HG02763 (cell line): ENCODE data around the gene FOSL1.

Experiments
- ATAC-seq: cut with Tn5 transposase; IDR thresholded peaks from one replicate; pipeline ENCODE4 v1.9.1; 2021; ENCODE audit warnings: mild to moderate bottlenecking, moderate library complexity; ENCODE audit not compliant: unreplicated experiment

Gene FOSL1

DNA sequence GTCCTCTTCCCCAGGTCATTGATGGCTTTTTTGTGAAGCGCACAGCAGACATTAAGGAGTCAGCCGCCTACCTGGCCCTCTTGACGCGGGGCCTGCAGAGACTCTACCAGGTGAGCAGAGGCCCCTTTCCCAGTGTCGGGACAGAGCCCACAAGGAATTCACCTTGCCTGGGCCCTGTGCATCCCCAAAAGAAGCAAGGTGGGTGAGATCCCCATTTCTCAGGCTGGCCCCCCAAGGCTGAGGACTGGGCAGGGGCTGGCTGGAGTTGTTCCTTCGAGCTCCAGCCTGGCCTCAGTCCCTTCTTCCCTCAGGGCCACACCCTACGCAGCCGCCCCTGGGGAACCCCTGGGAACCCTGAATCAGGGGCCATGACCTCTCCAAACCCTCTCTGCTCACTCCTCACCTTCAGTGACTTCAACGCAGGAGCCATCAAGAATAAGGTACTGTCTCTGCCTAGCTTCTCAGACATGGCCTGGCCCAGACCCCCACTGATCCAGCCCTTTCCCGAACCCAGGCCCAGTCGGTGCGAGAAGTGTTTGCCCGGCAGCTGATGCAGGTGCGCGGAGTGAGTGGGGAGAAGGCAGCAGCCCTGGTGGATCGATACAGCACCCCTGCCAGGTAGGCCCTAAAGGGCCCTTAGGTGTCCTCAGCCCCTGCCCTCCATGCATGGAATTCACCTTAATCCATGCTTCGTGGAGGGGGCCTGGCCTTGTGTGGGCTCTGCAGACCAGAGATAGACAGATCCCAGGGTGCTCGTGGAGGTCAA, 35.3 kb downstream of the FOSL1 start:
- ATAC-seq: no peak

GRCh38 chr11:65863889-65864705, 36.1 kb downstream of the FOSL1 start:
- ATAC-seq: no peak

GRCh38 chr11:65862941-65863888, 37.0 kb downstream of the FOSL1 start:
- no peak for ATAC-seq

DNA sequence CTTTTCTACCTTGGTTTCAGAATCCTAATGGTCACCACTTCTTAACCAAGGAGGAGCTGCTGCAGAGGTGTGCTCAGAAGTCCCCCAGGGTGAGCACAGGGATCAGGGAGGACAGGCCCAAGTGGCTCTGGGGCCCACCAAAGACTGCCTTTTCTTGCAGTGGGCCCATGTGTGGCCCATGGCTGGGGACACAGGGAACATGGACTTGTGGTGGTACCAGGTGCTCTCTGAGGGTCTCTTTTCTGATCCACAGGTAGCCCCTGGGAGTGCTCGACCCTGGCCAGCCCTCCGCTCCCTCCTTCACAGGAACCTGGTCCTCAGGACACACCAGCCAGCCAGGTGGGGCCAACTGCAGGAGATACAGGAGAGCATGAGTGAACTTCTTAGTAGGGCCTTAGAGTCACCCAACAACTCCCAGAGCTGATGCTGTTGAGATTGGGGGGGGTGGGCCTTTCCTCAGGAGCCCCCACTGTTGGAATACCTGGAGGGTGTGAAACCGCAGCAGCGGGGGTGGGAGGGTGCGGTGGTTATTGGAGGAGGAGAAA, 37.9 kb downstream of the FOSL1 start:
- no peak for ATAC-seq

DNA sequence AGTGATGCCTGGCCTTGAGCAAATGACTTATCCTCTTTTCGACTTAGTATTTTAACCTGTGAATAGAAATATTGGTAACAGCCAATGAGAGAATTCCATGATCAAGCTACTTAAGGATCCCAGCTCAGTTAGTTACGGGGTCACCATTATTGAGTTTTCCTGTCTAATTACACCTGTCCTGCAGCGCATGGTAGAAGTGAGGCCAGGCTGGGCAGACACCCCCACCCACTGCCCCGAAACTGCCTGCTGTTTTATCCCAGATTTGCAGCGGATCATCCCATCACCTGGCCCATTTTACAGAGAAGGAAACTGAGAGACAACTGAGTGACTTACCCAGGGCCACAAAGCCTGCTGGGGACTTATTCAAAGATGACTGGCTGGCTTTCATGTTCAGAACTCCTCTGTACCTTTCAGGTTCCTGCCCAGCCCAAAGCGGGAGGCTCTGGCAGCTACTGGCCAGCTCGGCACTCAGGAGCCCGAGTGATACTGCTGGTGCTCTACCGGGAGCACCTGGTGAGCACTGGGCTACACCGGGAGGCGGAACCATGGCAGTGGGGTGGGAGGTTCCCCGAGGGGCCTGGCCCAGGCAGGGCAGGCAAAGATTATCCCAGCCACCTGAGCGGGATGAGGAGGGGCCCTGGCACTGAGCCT, 38.5 kb downstream of the FOSL1 start:
- ATAC-seq: no peak

DNA sequence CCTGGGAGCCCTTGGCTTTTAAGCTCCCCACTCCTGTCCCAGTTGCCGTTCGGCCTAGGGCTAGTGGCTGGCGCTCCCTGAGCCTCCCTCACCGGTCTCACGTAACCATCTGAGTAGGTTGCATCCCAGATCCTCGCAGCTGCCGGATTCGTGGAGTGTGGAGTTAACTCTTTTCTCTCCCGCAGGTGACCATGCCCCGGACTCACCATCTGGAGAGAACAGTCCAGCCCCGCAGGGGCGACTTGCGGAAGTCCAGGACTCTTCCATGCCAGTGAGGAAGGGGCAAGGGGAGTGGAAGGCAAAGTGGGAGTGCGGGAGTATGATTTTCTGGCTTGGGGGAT, 39.1 kb downstream of the FOSL1 start:
- ATAC-seq: no peak

- peak; percentile 24 for ATAC-seq
Measured at GRCh38 chr11:65860278-65861164, 39.7 kb downstream of the FOSL1 start, which contains the start of gene MUS81. Gene MUS81, plus strand, starts transcription at chr11:65860433. Its CDS starts 321 bp downstream, at chr11:65860754.

DNA sequence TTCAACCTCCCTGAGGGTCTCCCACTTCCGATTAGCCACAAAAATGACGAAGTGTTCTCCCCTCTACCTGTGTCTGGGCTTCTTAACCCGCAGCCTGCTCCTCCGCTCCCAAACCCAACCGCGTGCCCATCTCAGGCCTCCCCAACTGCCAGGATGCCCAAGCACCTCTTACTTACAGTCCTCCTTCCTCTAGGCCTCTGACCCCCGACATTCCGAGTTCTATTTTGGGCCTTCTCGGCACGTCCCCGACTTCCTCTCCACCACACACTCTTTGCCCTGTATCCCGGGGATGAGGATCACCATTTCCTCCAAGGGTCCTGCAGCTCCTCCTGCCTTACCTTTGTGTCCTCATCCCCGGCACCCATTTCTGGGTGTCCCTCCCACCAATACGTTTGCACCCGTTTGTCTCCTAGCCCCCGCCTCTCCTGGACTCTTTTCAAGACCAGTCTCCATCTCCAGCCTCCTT, 40.3 kb downstream of the FOSL1 start:
- no peak for ATAC-seq

- ATAC-seq: peak; percentile 49
Measured at GRCh38 chr11:65859095-65859811, 40.9 kb downstream of the FOSL1 start.

DNA sequence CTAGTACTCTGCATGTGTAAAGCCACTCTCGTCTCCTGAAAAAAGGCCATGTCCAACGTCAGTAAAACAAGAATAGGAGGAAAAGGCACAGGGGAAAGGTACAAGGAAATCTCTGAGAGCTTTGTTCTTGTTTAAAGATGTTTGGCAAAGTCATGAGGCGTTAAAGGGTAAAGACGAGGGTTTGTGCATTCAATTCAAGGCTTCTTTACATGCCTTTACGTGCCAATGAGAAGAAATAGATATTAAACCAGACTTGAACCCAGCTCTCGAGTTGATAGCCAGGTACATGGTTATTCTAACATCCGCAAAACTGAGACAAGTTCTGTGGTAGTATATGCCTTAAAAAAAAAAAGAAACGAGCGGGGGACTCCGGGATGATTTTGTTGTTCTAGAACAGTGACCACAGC, 41.5 kb downstream of the FOSL1 start:
- ATAC-seq: no peak

GRCh38 chr11:65857853-65858680, 42.1 kb downstream of the FOSL1 start, which contains the start of gene CFL1:
Gene CFL1, minus strand, starts transcription at chr11:65858180. Its CDS starts 81 bp downstream, at chr11:65858099.
- ATAC-seq: peak; percentile 44

DNA sequence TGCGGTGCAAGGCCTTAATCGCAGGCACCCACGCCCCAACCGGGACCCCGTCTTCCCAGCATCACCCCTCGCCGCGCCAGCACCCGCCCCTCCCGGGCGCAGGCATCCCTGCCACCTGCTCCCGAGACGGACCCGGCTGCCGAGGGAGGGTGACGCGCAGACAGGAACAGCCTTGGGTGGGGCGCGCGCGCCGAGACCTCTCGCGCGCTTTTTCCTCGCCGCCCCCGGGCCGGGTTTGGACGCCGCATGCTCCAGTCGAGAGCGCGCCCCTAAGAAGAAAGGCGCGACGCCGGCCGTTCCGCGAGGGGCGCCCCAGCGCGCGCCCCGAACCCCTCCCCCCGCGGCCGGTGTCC, 42.7 kb downstream of the FOSL1 start:
- ATAC-seq: peak; percentile 3

GRCh38 chr11:65856689-65857499, 43.3 kb downstream of the FOSL1 start:
- ATAC-seq: peak; percentile 22

- no peak for ATAC-seq
Measured at GRCh38 chr11:65855927-65856363, 44.2 kb downstream of the FOSL1 start.

DNA sequence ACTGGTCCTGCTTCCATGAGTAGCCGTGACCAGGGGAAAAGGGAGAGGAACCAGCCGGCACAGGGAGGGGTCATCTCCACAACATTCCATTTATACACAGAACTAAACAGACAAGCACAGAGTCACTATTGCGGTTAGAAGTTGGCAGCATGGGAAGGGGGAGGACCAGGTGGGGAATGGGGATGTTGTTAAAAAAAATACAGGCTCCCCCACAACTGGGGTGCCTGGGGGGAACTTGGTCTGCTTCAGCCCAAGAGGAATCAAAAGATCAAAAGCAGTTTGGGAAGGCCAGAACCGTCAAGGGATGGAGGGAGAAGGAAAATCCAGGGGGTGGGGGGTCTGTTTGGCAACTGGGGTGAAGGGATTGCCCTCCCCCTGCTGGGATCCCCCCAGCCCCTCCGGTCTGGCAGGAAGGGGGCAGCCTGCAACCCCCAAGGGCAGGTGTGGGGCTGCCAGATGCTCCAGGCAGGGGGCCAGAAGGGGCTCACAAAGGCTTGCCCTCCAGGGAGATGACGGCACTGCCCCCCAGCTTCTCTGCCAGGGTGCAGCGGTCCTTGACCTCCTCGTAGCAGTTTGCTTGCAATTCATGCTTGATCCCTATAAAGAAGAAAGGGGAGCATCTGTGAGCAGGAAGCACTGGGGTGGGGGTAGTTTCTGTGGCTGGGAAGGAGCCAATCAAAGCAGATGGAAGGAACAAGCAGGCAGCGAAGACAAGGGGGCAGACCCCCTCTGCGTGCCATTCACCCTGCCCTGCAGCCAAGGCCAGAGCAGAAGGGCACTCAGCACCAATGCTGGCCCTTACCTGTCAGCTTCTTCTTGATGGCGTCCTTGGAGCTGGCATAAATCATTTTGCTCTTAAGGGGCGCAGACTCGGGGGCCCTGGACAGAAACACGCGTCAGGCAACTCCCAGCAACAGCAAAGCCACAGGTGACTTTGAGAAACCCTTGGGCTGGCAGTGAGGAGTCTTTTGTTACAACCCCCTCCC, 45.0 kb downstream of the FOSL1 start:
- no peak for ATAC-seq
